Testis (tissue), 2 donors: ENCODE data around the gene BATF.

Experiments
- POLR2A ChIP-seq: fragments of 450-650 bp; IDR thresholded peaks from one replicate; pipeline ENCODE4 v1.6.1; 2017; ENCODE audit warnings: antibody characterized with exemption, mild to moderate bottlenecking, moderate library complexity
- TF ChIP-seq, protein P1 (sequence below), 3 experiments: fragments of 450-650 bp in 2 of 3; fragments of 200-600 bp in 1 of 3; sonication (generic) in 1 of 3; IDR thresholded peaks; one replicate each; pipeline ENCODE4 v1.5.1; 2016 to 2019; ENCODE audit warnings: antibody characterized with exemption in 3 of 3, mild to moderate bottlenecking in 2 of 3, moderate library complexity in 1 of 3

- TF ChIP-seq POLR2A = no peak
- TF ChIP-seq, protein P1, sequence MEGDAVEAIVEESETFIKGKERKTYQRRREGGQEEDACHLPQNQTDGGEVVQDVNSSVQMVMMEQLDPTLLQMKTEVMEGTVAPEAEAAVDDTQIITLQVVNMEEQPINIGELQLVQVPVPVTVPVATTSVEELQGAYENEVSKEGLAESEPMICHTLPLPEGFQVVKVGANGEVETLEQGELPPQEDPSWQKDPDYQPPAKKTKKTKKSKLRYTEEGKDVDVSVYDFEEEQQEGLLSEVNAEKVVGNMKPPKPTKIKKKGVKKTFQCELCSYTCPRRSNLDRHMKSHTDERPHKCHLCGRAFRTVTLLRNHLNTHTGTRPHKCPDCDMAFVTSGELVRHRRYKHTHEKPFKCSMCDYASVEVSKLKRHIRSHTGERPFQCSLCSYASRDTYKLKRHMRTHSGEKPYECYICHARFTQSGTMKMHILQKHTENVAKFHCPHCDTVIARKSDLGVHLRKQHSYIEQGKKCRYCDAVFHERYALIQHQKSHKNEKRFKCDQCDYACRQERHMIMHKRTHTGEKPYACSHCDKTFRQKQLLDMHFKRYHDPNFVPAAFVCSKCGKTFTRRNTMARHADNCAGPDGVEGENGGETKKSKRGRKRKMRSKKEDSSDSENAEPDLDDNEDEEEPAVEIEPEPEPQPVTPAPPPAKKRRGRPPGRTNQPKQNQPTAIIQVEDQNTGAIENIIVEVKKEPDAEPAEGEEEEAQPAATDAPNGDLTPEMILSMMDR (IDR thresholded peaks at IDR 0.05) = no peak
Observed at GRCh38 chr14:75501080-75501479, 21.2 kb upstream of the BATF start.
